K562 (cell line): Measurements from ENCODE around the gene CCDC85B. TPM values are rescaled to one million over a fixed set of nuclear protein-coding genes. Genes with fewer than 3 reads are reported as not detected.

Experiments used
- ASH1L ChIP-seq: fragments of 450-650 bp; IDR thresholded peaks from 2 replicates; pipeline ENCODE4 v1.6.1; 2018; ENCODE audit warnings: borderline replicate concordance, mild to moderate bottlenecking, low read depth; ENCODE audit not compliant: partially characterized antibody
- MCM3 ChIP-seq: fragments of 450-650 bp; IDR thresholded peaks from 2 replicates; pipeline ENCODE4 v1.6.1; 2016
- NELFE ChIP-seq: IDR thresholded peaks from 2 replicates; pipeline ENCODE4 v1.6.1; 2011; ENCODE audit warnings: mild to moderate bottlenecking; ENCODE audit not compliant: insufficient read depth, insufficient read length
- PHF8 ChIP-seq: fragments of 200-600 bp; sonication (generic); IDR thresholded peaks from 2 replicates; pipeline ENCODE4 v1.6.1; 2012; ENCODE audit warnings: mixed run types, mild to moderate bottlenecking, inconsistent platforms, low read length, moderate library complexity, borderline replicate concordance
- RAD51 ChIP-seq: fragments of 450-650 bp; IDR thresholded peaks from 2 replicates; pipeline ENCODE4 v1.7.1; 2016; ENCODE audit warnings: low read depth, mild to moderate bottlenecking, borderline replicate concordance
- TAF1 ChIP-seq: IDR thresholded peaks from 2 replicates; pipeline ENCODE4 v1.6.1; 2011; ENCODE audit warnings: mild to moderate bottlenecking, low read length, moderate library complexity; ENCODE audit not compliant: insufficient read depth, control insufficient read depth, severe bottlenecking; ENCODE audit errors: extremely low read depth
- ZNF696 ChIP-seq: fragments of 250-450 bp; sonication (Bioruptor Pico); conservative IDR thresholded peaks from 2 replicates; pipeline ENCODE4 v1.4.0; 2020; ENCODE audit warnings: mild to moderate bottlenecking, moderate library complexity
- ZNF79 ChIP-seq: fragments of 250-450 bp; sonication (Bioruptor Pico); IDR thresholded peaks from 2 replicates; pipeline ENCODE4 v1.4.0; 2020; ENCODE audit warnings: low read depth, mild to moderate bottlenecking, moderate library complexity
- polyA plus RNA-seq, 8 experiments: library from polyadenylated mRNA; depleted of rRNA in 4 of 8; stranded (reverse) in 5 of 8; unstranded in 3 of 8; fragments of >200 nt; fragmentation: Nextera tagmentation in 2 of 8; fragmentation: Illumina TruSeq in 1 of 8; extraction: Ambion mirVana in 2 of 8; extraction: Trizol in 1 of 8; gene quantifications; 2 replicates each; pipeline versions ENCODE4 v1.2.1 to v1.2.3, GENCODE V29; 2011 to 2014; ENCODE audit warnings: inconsistent platforms in 1 of 8, missing spikeins in 1 of 8
- total RNA-seq, 7 experiments: library from RNA; depleted of rRNA in 6 of 7; stranded (reverse); fragments of >200 nt in 6 of 7; fragmentation: Illumina TruSeq in 2 of 7; extraction: Trizol in 2 of 7; gene quantifications; 2 replicates each; pipeline versions ENCODE4 v1.2.1 to v1.2.3, GENCODE V29; 2011 to 2021; ENCODE audit warnings: low replicate concordance in 1 of 7
- TF ChIP-seq, protein P1 (sequence below): fragments of 450-650 bp; IDR thresholded peaks from 2 replicates; pipeline ENCODE4 v1.6.1; 2016; ENCODE audit warnings: mild to moderate bottlenecking, moderate library complexity
- TF ChIP-seq, protein P2 (sequence below): fragments of 450-650 bp; IDR thresholded peaks from 2 replicates; pipeline ENCODE4 v1.6.1; 2016; ENCODE audit warnings: missing biosample characterization, missing genetic modification characterization
- TF ChIP-seq, protein P3 (sequence below): fragments of 450-650 bp; IDR thresholded peaks from 2 replicates; pipeline ENCODE4 v1.7.0; 2016; ENCODE audit warnings: borderline replicate concordance

The CCDC85B gene
- total and polyA plus RNA-seq, 9 of the 15 experiments (the other 6 are each of a cell fraction or from before 2014, with no cell fraction given): 0.14 to 138 (median 6.2) TPM

GRCh38 chr11:65860278-65861164 lies 30.0 kb upstream of the CCDC85B start, which contains the start of gene MUS81 (continued):
- TF ChIP-seq, protein P1, sequence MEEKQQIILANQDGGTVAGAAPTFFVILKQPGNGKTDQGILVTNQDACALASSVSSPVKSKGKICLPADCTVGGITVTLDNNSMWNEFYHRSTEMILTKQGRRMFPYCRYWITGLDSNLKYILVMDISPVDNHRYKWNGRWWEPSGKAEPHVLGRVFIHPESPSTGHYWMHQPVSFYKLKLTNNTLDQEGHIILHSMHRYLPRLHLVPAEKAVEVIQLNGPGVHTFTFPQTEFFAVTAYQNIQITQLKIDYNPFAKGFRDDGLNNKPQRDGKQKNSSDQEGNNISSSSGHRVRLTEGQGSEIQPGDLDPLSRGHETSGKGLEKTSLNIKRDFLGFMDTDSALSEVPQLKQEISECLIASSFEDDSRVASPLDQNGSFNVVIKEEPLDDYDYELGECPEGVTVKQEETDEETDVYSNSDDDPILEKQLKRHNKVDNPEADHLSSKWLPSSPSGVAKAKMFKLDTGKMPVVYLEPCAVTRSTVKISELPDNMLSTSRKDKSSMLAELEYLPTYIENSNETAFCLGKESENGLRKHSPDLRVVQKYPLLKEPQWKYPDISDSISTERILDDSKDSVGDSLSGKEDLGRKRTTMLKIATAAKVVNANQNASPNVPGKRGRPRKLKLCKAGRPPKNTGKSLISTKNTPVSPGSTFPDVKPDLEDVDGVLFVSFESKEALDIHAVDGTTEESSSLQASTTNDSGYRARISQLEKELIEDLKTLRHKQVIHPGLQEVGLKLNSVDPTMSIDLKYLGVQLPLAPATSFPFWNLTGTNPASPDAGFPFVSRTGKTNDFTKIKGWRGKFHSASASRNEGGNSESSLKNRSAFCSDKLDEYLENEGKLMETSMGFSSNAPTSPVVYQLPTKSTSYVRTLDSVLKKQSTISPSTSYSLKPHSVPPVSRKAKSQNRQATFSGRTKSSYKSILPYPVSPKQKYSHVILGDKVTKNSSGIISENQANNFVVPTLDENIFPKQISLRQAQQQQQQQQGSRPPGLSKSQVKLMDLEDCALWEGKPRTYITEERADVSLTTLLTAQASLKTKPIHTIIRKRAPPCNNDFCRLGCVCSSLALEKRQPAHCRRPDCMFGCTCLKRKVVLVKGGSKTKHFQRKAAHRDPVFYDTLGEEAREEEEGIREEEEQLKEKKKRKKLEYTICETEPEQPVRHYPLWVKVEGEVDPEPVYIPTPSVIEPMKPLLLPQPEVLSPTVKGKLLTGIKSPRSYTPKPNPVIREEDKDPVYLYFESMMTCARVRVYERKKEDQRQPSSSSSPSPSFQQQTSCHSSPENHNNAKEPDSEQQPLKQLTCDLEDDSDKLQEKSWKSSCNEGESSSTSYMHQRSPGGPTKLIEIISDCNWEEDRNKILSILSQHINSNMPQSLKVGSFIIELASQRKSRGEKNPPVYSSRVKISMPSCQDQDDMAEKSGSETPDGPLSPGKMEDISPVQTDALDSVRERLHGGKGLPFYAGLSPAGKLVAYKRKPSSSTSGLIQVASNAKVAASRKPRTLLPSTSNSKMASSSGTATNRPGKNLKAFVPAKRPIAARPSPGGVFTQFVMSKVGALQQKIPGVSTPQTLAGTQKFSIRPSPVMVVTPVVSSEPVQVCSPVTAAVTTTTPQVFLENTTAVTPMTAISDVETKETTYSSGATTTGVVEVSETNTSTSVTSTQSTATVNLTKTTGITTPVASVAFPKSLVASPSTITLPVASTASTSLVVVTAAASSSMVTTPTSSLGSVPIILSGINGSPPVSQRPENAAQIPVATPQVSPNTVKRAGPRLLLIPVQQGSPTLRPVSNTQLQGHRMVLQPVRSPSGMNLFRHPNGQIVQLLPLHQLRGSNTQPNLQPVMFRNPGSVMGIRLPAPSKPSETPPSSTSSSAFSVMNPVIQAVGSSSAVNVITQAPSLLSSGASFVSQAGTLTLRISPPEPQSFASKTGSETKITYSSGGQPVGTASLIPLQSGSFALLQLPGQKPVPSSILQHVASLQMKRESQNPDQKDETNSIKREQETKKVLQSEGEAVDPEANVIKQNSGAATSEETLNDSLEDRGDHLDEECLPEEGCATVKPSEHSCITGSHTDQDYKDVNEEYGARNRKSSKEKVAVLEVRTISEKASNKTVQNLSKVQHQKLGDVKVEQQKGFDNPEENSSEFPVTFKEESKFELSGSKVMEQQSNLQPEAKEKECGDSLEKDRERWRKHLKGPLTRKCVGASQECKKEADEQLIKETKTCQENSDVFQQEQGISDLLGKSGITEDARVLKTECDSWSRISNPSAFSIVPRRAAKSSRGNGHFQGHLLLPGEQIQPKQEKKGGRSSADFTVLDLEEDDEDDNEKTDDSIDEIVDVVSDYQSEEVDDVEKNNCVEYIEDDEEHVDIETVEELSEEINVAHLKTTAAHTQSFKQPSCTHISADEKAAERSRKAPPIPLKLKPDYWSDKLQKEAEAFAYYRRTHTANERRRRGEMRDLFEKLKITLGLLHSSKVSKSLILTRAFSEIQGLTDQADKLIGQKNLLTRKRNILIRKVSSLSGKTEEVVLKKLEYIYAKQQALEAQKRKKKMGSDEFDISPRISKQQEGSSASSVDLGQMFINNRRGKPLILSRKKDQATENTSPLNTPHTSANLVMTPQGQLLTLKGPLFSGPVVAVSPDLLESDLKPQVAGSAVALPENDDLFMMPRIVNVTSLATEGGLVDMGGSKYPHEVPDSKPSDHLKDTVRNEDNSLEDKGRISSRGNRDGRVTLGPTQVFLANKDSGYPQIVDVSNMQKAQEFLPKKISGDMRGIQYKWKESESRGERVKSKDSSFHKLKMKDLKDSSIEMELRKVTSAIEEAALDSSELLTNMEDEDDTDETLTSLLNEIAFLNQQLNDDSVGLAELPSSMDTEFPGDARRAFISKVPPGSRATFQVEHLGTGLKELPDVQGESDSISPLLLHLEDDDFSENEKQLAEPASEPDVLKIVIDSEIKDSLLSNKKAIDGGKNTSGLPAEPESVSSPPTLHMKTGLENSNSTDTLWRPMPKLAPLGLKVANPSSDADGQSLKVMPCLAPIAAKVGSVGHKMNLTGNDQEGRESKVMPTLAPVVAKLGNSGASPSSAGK: no peak
- TF ChIP-seq ZNF696 (CRISPR knock-in tag) (no peak), PHF8 (peak; percentile 82; the same call in 1 of the 2 replicates), TAF1 (peak; percentile 90), MCM3 (no peak), ASH1L (no peak), NELFE (no peak), ZNF79 (CRISPR knock-in tag) (no peak), RAD51 (peak; percentile 47; the same call in 1 of the 2 replicates)
- TF ChIP-seq, protein P2, sequence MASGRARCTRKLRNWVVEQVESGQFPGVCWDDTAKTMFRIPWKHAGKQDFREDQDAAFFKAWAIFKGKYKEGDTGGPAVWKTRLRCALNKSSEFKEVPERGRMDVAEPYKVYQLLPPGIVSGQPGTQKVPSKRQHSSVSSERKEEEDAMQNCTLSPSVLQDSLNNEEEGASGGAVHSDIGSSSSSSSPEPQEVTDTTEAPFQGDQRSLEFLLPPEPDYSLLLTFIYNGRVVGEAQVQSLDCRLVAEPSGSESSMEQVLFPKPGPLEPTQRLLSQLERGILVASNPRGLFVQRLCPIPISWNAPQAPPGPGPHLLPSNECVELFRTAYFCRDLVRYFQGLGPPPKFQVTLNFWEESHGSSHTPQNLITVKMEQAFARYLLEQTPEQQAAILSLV: no peak
- TF ChIP-seq, protein P3, sequence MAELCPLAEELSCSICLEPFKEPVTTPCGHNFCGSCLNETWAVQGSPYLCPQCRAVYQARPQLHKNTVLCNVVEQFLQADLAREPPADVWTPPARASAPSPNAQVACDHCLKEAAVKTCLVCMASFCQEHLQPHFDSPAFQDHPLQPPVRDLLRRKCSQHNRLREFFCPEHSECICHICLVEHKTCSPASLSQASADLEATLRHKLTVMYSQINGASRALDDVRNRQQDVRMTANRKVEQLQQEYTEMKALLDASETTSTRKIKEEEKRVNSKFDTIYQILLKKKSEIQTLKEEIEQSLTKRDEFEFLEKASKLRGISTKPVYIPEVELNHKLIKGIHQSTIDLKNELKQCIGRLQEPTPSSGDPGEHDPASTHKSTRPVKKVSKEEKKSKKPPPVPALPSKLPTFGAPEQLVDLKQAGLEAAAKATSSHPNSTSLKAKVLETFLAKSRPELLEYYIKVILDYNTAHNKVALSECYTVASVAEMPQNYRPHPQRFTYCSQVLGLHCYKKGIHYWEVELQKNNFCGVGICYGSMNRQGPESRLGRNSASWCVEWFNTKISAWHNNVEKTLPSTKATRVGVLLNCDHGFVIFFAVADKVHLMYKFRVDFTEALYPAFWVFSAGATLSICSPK: no peak
